IPS-NIHi11 (cell line): Measurements from ENCODE around the gene ADORA1.

Experiments used
- DNase-seq: peaks from one replicate; pipeline ENCODE4 v3.0.0; 2012; ENCODE audit warnings: mixed read lengths, low spot score

The ADORA1 gene

DNA sequence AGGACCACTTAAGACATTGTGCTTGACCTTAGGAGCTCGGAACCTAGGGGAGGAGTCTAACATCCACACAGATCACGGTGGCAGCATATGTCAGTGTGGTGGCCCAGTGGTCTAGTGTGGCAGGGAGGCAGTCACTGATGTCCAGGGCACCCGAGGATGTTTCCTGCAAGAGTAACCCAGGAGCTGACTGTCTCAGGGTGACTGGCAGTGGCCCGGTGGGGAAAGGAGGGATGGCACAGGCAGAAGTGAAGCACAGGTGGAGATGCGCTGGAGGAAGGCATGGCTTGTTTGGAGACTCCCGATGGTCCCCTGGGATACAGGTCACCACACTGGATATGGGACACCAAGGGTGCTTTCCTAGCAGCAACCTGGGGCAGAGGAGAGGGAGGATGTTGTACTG is 85.6 kb downstream of the ADORA1 start:
- DNase-seq = no peak

- no peak for DNase-seq
Observed at GRCh38 chr1:203214871-203215270, 87.3 kb downstream of the ADORA1 start.

GRCh38 chr1:203215573-203215972 is 88.0 kb downstream of the ADORA1 start:
- no peak for DNase-seq

- DNase-seq = peak; percentile 81
Observed at GRCh38 chr1:203216274-203217138, 89.0 kb downstream of the ADORA1 start.
